Loucy (cell line): Measurements from ENCODE around the gene VDAC1.
A peak's percentile ranks its signal among the peaks of the same experiment; 100 is the strongest.

Source experiments
- EZH2phosphoT487 ChIP-seq: fragments of 200-600 bp; IDR thresholded peaks from 2 replicates; pipeline ENCODE4 v1.6.1; 2018; ENCODE audit warnings: antibody characterized with exemption, mild to moderate bottlenecking, moderate library complexity, borderline replicate concordance
- TF ChIP-seq, protein P1 (sequence below): fragments of 200-600 bp; sonication (generic); conservative IDR thresholded peaks from 2 replicates; pipeline ENCODE4 v1.5.1; 2014; ENCODE audit warnings: mild to moderate bottlenecking, antibody characterized with exemption, low read length

DNA sequence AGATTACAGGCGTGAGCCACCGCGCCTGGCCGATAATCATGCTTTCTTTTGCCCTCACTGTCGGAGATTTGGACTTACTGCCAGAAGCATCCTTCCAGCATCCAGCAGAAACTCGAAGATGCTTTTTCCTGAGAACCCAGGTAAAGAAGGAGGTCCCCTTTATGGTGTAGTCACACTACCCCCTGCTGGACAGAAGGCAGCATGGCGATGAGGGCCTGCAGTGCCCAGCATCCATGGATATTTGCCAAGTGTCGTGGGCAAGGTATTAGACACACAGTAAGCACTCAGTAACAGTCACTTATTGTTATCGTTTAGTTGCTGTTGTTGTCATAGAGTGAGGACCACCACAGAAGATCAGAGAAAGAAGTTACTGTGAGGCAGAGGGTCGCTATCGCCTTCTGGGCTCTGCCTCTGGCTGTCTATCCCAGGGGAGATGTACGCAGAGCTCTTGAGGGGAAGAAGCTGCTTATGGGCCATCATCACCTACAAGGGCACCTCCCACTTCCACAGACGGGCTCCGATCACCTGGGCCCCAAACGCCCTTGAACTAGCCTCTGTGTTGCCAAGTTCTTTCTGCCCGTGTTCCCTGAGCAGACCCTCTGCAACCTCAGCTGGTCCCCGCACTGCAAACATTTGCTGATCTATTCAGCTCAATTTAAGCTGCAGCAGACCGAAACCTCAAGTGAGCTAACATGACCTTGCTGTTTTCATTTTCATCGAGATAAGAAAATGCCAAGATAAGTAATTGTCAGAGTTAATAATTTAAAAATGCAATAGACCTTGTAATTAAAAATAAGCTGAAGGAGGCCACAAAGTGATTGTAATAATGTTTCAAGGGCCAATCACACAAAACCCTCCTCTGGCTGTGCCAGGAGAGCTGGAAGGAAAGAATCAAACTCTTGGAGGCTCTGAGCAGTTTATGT is 60.3 kb downstream of the VDAC1 start:
- TF ChIP-seq, protein P1, sequence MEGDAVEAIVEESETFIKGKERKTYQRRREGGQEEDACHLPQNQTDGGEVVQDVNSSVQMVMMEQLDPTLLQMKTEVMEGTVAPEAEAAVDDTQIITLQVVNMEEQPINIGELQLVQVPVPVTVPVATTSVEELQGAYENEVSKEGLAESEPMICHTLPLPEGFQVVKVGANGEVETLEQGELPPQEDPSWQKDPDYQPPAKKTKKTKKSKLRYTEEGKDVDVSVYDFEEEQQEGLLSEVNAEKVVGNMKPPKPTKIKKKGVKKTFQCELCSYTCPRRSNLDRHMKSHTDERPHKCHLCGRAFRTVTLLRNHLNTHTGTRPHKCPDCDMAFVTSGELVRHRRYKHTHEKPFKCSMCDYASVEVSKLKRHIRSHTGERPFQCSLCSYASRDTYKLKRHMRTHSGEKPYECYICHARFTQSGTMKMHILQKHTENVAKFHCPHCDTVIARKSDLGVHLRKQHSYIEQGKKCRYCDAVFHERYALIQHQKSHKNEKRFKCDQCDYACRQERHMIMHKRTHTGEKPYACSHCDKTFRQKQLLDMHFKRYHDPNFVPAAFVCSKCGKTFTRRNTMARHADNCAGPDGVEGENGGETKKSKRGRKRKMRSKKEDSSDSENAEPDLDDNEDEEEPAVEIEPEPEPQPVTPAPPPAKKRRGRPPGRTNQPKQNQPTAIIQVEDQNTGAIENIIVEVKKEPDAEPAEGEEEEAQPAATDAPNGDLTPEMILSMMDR: peak; percentile 61
- no peak for TF ChIP-seq EZH2phosphoT487
